Mesothelial cell of epicardium (in vitro differentiated cells): ENCODE results near the gene DUSP14. TPM values are rescaled to one million over a fixed set of nuclear protein-coding genes. Genes with fewer than 3 reads are reported as not detected.

ENCODE experiments used
- DNase-seq, 2 experiments: peaks; one replicate each; pipeline ENCODE4 v3.0.0; 2021; ENCODE audit warnings: low spot score in 2 of 2; ENCODE audit not compliant: unreplicated experiment in 2 of 2
- H3K27ac Mint-ChIP-seq: 2 replicates; pipeline ENCODE4 v1.8.0; 2021; ENCODE audit warnings: mixed read lengths
- H3K27me3 Mint-ChIP-seq: 2 replicates; pipeline ENCODE4 v1.8.0; 2021; ENCODE audit warnings: low read depth, mixed read lengths
- H3K36me3 Mint-ChIP-seq: 2 replicates; pipeline ENCODE4 v1.8.0; 2021; ENCODE audit warnings: mixed read lengths
- H3K4me1 Mint-ChIP-seq: 2 replicates; pipeline ENCODE4 v1.8.0; 2021; ENCODE audit warnings: mixed read lengths
- H3K4me3 Mint-ChIP-seq: 2 replicates; pipeline ENCODE4 v1.8.0; 2021; ENCODE audit warnings: mild to moderate bottlenecking, moderate library complexity, mixed read lengths
- H3K9me3 Mint-ChIP-seq: 2 replicates; pipeline ENCODE4 v1.8.0; 2021; ENCODE audit warnings: mixed read lengths
- total RNA-seq: library from RNA; stranded (reverse); gene quantifications from 3 replicates; pipeline ENCODE4 v1.2.1, GENCODE V29; 2021
- TF ChIP-seq, protein P1 (sequence below): fragments of 200-600 bp; sonication (generic); IDR thresholded peaks from one replicate; pipeline ENCODE4 v1.5.0; 2021; ENCODE audit warnings: antibody characterized with exemption; ENCODE audit not compliant: unreplicated experiment

The DUSP14 gene
- total RNA-seq, 1 donor from 2014 or later: 13.4 TPM

DNA sequence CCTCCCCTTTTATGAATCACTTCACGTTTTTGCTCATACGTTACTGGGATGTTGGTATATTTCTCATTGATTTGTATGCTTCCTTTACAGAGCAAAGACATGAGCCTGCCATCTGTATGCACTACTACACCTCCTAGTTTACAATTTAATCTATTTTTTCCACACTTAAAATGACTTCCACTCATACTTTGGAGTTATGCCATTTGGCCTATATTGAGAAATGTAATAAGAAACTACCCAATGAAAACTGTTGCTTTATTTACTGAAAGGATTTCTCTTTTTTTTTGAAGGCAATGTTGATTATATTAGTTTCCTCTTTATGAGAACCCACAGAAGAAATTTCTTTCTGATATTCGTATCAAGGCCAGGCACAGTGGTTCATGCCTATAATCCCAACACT lies 43.1 kb downstream of the DUSP14 start:
- Mint-ChIP-seq H3K27ac (peak overlapping the region; percentile 43), H3K4me1 (no peaks in the 10 kb centered on the region), H3K27me3 (no peaks in the 10 kb centered on the region), H3K9me3 (no peaks in the 10 kb centered on the region), H3K4me3 (no peak overlapping the region), H3K36me3 (peaks cover 28% of the 10 kb centered on the region)
- TF ChIP-seq, protein P1, sequence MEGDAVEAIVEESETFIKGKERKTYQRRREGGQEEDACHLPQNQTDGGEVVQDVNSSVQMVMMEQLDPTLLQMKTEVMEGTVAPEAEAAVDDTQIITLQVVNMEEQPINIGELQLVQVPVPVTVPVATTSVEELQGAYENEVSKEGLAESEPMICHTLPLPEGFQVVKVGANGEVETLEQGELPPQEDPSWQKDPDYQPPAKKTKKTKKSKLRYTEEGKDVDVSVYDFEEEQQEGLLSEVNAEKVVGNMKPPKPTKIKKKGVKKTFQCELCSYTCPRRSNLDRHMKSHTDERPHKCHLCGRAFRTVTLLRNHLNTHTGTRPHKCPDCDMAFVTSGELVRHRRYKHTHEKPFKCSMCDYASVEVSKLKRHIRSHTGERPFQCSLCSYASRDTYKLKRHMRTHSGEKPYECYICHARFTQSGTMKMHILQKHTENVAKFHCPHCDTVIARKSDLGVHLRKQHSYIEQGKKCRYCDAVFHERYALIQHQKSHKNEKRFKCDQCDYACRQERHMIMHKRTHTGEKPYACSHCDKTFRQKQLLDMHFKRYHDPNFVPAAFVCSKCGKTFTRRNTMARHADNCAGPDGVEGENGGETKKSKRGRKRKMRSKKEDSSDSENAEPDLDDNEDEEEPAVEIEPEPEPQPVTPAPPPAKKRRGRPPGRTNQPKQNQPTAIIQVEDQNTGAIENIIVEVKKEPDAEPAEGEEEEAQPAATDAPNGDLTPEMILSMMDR: no peak
- no peak for DNase-seq

DNA sequence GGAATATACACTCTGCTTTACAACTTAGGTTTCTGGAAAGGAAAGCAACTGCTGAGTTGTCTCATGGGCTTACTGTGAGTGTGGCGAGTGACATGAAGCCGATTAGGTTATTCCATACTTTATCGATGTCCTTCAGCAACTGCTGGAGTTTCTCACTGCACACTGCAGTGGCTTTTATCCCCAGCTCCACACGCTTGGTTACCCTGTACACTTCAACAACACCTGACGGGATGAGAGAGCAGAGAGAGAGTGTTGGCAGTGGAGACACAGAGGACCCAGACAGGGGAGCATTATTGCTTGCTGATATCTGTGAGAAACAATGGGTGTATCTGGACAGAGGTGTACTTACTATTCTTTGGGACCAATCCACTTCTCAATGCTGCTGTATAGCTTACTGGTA lies 46.2 kb downstream of the DUSP14 start:
- Mint-ChIP-seq H3K9me3 (no peaks in the 10 kb centered on the region), H3K4me3 (no peak overlapping the region), H3K27me3 (no peaks in the 10 kb centered on the region), H3K4me1 (no peaks in the 10 kb centered on the region), H3K36me3 (peaks cover 37% of the 10 kb centered on the region), H3K27ac (no peak overlapping the region)
- no peak for DNase-seq
- TF ChIP-seq, protein P1: no peak

DNA sequence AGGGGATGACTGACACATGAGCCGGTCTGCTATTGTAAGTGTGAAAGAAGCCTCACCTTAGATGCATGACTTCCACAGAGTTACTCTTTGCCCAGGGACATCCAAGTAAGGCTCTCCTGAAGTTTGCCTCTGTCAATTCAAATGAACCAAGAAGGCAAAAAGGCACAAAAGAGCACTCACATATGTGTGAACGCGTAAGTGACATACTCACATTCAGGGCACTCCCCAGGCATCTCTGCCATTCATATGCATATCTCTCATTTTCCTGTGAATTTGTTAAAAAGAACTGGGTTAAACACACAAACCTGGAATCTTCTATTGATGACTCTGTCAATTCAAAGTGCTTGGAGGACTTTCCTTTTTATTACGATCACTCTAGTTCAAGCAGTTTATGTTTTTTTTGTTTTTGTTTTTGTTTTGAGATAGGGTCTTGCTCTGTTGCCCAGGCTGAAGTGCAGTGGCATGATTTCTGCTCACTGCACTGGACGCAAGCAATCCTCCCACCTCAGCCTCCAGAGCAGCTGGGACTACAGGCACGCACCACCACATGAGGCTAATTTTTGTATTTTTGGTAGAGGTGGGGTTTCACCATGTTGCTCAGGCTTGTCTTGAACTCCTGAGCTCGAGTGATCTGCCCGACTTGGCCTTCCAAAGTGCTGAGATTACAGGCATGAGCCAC lies 49.4 kb downstream of the DUSP14 start:
- H3K36me3 Mint-ChIP-seq: peaks cover 36% of the 10 kb centered on the region
- no peaks in the 10 kb centered on the region for H3K9me3 Mint-ChIP-seq
- H3K4me3 Mint-ChIP-seq: no peak overlapping the region
- H3K27ac Mint-ChIP-seq: no peak overlapping the region
- H3K27me3 Mint-ChIP-seq: no peaks in the 10 kb centered on the region
- TF ChIP-seq, protein P1: no peak
- H3K4me1 Mint-ChIP-seq: peaks cover 4% of the 10 kb centered on the region
- DNase-seq: no peak

DNA sequence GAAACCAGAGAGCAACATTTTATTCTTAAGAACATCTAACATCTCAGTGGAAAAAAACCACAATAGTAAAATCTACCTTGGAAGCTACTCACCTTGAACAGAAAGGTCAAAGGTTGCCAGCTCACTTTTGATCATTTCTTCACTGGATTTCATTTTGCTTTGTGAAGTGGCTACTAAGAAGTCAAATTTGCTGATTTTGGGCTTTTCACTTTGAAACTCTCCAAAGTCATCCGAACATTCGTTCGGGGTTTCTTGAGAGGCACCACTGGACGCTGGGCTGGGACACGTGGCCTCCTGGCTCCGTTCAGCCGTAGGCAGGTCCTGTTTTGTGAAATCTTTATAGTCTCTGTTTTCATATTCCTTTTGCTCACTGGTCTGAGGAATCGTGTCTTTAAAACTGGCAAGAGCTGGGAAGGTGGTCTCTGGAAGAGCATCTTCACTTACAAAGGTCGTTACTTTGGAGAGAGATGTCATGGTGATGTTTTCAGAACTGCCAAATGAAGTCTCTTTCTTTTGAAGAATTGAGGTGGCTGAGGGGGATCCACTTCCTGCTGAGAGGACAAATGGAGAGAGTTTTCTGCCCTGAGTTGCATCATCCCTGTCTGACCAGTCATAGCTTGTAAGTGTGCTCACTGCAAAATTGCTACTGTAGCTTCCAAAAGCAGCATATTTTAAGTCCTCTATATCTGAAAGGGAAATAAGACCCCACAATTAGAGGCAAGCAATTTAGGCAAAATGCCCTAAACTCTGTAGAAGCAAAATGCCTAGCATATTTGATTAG lies 52.4 kb downstream of the DUSP14 start:
- Mint-ChIP-seq H3K9me3 (no peaks in the 10 kb centered on the region), H3K27me3 (no peaks in the 10 kb centered on the region), H3K27ac (no peak overlapping the region), H3K4me3 (no peak overlapping the region), H3K36me3 (peaks cover 34% of the 10 kb centered on the region), H3K4me1 (peaks cover 19% of the 10 kb centered on the region)
- TF ChIP-seq, protein P1: no peak
- no peak for DNase-seq

DNA sequence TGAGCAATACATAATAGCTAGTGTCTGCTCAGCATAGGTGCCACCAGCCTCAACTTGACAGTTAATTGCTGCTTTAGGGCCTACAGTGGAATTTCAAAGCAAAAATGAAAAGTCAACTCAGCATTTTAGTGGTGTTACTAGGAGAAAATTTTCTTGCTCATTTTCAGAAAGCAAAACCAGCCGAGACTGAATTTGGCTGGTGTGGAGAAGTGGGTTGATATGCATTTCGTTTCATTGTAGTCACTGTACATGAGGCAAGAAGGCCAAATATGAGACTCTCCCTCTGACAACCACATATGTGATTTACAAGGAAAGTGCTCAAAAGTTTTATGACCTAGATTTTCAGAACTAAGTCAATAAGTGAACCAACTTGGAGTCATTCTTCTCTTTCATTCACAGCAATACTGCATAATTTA lies 54.0 kb downstream of the DUSP14 start:
- Mint-ChIP-seq H3K27me3 (no peaks in the 10 kb centered on the region), H3K27ac (peak overlapping the region; percentile 9), H3K36me3 (peaks cover 23% of the 10 kb centered on the region), H3K4me3 (no peak overlapping the region), H3K4me1 (peaks cover 27% of the 10 kb centered on the region), H3K9me3 (no peaks in the 10 kb centered on the region)
- TF ChIP-seq, protein P1: no peak
- DNase-seq: no peak
